ENCODE results near the gene FAM50A. TPM values are rescaled to one million over a fixed set of nuclear protein-coding genes. Genes with fewer than 3 reads are reported as not detected.

The FAM50A gene
- total and polyA plus RNA-seq, 4 donors, result 23.4 to 202 (median 90.4) TPM

DNA sequence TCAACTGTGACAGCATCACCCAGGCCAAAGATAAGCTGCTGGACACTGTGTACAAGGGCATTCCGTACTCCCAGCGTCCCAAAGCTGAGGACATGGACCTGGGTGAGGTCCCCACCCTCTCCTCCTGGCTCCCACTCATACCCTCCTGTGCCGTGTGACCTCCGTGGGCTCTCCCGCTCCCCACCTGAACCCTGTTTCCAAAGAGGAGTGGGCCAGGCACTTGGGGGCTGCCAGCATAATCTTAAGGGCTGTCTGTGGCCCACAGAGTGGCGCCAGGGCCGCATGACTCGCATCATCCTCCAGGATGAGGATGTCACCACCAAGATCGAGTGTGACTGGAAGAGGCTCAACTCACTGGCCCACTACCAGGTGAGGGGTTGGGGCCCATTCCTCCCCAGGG is 25.2 kb downstream of the FAM50A start:
- DNase-seq (no peak), ATAC-seq (ENCODE audit: insufficient read depth, low FRiP score) (no peak)
- no peak for TF ChIP-seq CTCF (IDR thresholded peaks at IDR 0.05; ENCODE audit: control extremely low read depth, extremely low read depth)
- H3K27ac ChIP-seq (ENCODE audit: low read depth in 1 of 2, low read length in 1 of 2), result no peak overlapping the region
- H3K4me3 ChIP-seq, result no peak overlapping the region
- no peaks in the 10 kb centered on the region for H3K27me3 ChIP-seq (ENCODE audit: control insufficient read depth in 3 of 3, insufficient read depth in 3 of 3, low read length in 2 of 3)
- peaks cover 2 to 43% (median 9%) of the 10 kb centered on the region in 4 donors for H3K36me3 ChIP-seq (ENCODE audit: control insufficient read depth in 4 of 4, insufficient read depth in 4 of 4, low read length in 4 of 4)
- WGBS, 2 donors, result 87 to 95% methylated on average over 6 to 9 of the region's 9 CpGs
- H3K9me3 ChIP-seq (ENCODE audit: control insufficient read depth in 4 of 4, insufficient read depth in 3 of 4, low read length in 3 of 4), result peaks cover 0 to 7% (median 0%) of the 10 kb centered on the region in 4 donors
- H3K4me1 ChIP-seq (ENCODE audit: control insufficient read depth in 5 of 5, insufficient read depth in 5 of 5, low read length in 5 of 5), result no peaks in the 10 kb centered on the region
- no peak overlapping the region for H3K9ac ChIP-seq (ENCODE audit: insufficient read depth in 1 of 2, low read length in 2 of 2)

DNA sequence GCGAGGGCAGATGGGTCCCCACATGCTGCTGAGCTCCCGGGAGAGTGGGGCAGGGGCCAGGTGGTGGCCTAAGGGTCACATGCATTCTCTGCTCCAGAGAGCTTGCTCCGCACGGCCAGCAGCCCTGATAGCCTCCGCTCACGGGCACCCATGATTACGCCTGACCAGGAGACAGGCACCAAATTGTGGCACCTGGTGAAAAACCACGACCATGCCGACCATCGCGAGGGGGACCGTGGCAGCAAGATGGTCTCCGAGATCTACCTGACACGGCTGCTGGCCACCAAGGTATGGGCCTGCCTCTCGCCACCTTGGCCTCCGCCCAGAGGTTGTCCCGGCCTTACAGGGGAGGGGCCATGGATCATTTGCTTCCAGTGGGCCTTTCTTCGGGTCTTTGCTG is 25.9 kb downstream of the FAM50A start:
- 93 to 94% methylated on average over 11 to 18 of the region's 18 CpGs for WGBS, 2 donors
- peaks cover 0 to 7% (median 0%) of the 10 kb centered on the region in 4 donors for H3K9me3 ChIP-seq (ENCODE audit: control insufficient read depth in 4 of 4, insufficient read depth in 3 of 4, low read length in 3 of 4)
- ATAC-seq (ENCODE audit: insufficient read depth, low FRiP score) (no peak), DNase-seq (no peak)
- H3K9ac ChIP-seq (ENCODE audit: insufficient read depth in 1 of 2, low read length in 2 of 2), result no peak overlapping the region
- no peaks in the 10 kb centered on the region for H3K4me1 ChIP-seq (ENCODE audit: control insufficient read depth in 5 of 5, insufficient read depth in 5 of 5, low read length in 5 of 5)
- no peak for TF ChIP-seq CTCF (IDR thresholded peaks at IDR 0.05; ENCODE audit: control extremely low read depth, extremely low read depth)
- H3K36me3 ChIP-seq (ENCODE audit: control insufficient read depth in 4 of 4, insufficient read depth in 4 of 4, low read length in 4 of 4), result peaks cover 2 to 43% (median 7%) of the 10 kb centered on the region in 4 donors
- no peak overlapping the region for H3K27ac ChIP-seq (ENCODE audit: low read depth in 1 of 2, low read length in 1 of 2)
- no peaks in the 10 kb centered on the region for H3K27me3 ChIP-seq (ENCODE audit: control insufficient read depth in 3 of 3, insufficient read depth in 3 of 3, low read length in 2 of 3)
- H3K4me3 ChIP-seq, result no peak overlapping the region

GRCh38 chrX:154470434-154470833 is 26.5 kb downstream of the FAM50A start:
- no peak for DNase-seq
- no peak overlapping the region for H3K4me3 ChIP-seq
- no peak overlapping the region for H3K9ac ChIP-seq (ENCODE audit: insufficient read depth in 1 of 2, low read length in 2 of 2)
- peaks cover 2 to 43% (median 6%) of the 10 kb centered on the region in 4 donors for H3K36me3 ChIP-seq (ENCODE audit: control insufficient read depth in 4 of 4, insufficient read depth in 4 of 4, low read length in 4 of 4)
- H3K27me3 ChIP-seq (ENCODE audit: control insufficient read depth in 3 of 3, insufficient read depth in 3 of 3, low read length in 2 of 3), result no peaks in the 10 kb centered on the region
- 92 to 95% methylated on average over 12 to 14 of the region's 14 CpGs for WGBS, 2 donors
- TF ChIP-seq CTCF (IDR thresholded peaks at IDR 0.05; ENCODE audit: control extremely low read depth, extremely low read depth), result no peak
- ATAC-seq (ENCODE audit: insufficient read depth, low FRiP score), result no peak
- H3K27ac ChIP-seq (ENCODE audit: low read depth in 1 of 2, low read length in 1 of 2), result no peak overlapping the region
- H3K4me1 ChIP-seq (ENCODE audit: control insufficient read depth in 5 of 5, insufficient read depth in 5 of 5, low read length in 5 of 5), result no peaks in the 10 kb centered on the region
- H3K9me3 ChIP-seq (ENCODE audit: control insufficient read depth in 4 of 4, insufficient read depth in 3 of 4, low read length in 3 of 4), result peaks cover 0 to 7% (median 0%) of the 10 kb centered on the region in 4 donors

Data from lung (tissue), 12 donors.